GM23338 (cell line): ENCODE data around the gene ARID3B. TPM values are rescaled to one million over a fixed set of nuclear protein-coding genes. Genes with fewer than 3 reads are reported as not detected.

Experiments
- ATAC-seq: fragments of 200-7000 bp; cut with Tn5 transposase; 3 replicates; pipeline ENCODE4 v1.9.1; 2020
- DNase-seq: peaks from one replicate; pipeline ENCODE4 v3.0.0-alpha.2; 2015; ENCODE audit warnings: low spot score
- H2AFZ ChIP-seq: fragments of 200-600 bp; sonication (generic); 2 replicates; pipeline ENCODE4 v1.8.0; 2016; ENCODE audit warnings: antibody characterized with exemption, mild to moderate bottlenecking, moderate library complexity
- H3F3A ChIP-seq: fragments of 200-600 bp; sonication (generic); replicated peaks from 2 replicates; pipeline ENCODE4 v1.8.0; 2017; ENCODE audit warnings: antibody characterized with exemption, mixed run types, low read depth
- H3K27ac ChIP-seq: fragments of 200-600 bp; sonication (generic); 2 replicates; pipeline ENCODE4 v1.6.1; 2016; ENCODE audit warnings: low read depth
- H3K27me3 ChIP-seq: fragments of 200-600 bp; sonication (generic); 2 replicates; pipeline ENCODE4 v1.8.0; 2016; ENCODE audit warnings: mild to moderate bottlenecking, mixed run types, moderate library complexity; ENCODE audit not compliant: insufficient read depth
- H3K36me3 ChIP-seq: fragments of 200-600 bp; sonication (generic); 2 replicates; pipeline ENCODE4 v1.8.0; 2016; ENCODE audit warnings: mild to moderate bottlenecking; ENCODE audit not compliant: insufficient read depth
- H3K4me1 ChIP-seq: fragments of 200-600 bp; sonication (generic); 2 replicates; pipeline ENCODE4 v1.8.0; 2016; ENCODE audit warnings: mild to moderate bottlenecking, moderate library complexity; ENCODE audit not compliant: insufficient read depth
- H3K4me2 ChIP-seq: fragments of 200-600 bp; sonication (generic); 2 replicates; pipeline ENCODE4 v1.7.1; 2017; ENCODE audit warnings: mixed run types
- H3K4me3 ChIP-seq: fragments of 200-600 bp; sonication (generic); 2 replicates; pipeline ENCODE4 v1.6.1; 2016; ENCODE audit warnings: mixed run types
- H3K79me2 ChIP-seq: fragments of 200-600 bp; sonication (generic); replicated peaks from 2 replicates; pipeline ENCODE4 v1.8.0; 2017; ENCODE audit warnings: mild to moderate bottlenecking; ENCODE audit not compliant: insufficient read depth
- H3K9me2 ChIP-seq: fragments of 200-600 bp; sonication (generic); 2 replicates; pipeline ENCODE4 v1.8.0; 2017; ENCODE audit not compliant: insufficient read depth
- H4K20me1 ChIP-seq: fragments of 200-600 bp; sonication (generic); replicated peaks from 2 replicates; pipeline ENCODE4 v1.8.0; 2017; ENCODE audit warnings: mild to moderate bottlenecking; ENCODE audit not compliant: insufficient read depth
- H3K27ac Mint-ChIP-seq: 2 replicates; pipeline ENCODE4 v1.8.0; 2020; ENCODE audit warnings: inconsistent platforms, mild to moderate bottlenecking, moderate library complexity, mixed read lengths
- H3K27me3 Mint-ChIP-seq: 3 replicates; pipeline ENCODE4 v1.8.0; 2022; ENCODE audit warnings: low read depth, mild to moderate bottlenecking, moderate library complexity, mixed read lengths, inconsistent platforms; ENCODE audit not compliant: insufficient read depth, poor library complexity
- H3K36me3 Mint-ChIP-seq: 3 replicates; pipeline ENCODE4 v1.8.0; 2021; ENCODE audit warnings: low read depth, mild to moderate bottlenecking, inconsistent platforms, moderate library complexity, mixed read lengths
- H3K4me1 Mint-ChIP-seq: 3 replicates; pipeline ENCODE4 v1.8.0; 2020; ENCODE audit warnings: mild to moderate bottlenecking, inconsistent platforms, mixed read lengths
- H3K4me3 Mint-ChIP-seq: 3 replicates; pipeline ENCODE4 v1.8.0; 2021; ENCODE audit warnings: moderate library complexity, mild to moderate bottlenecking, inconsistent platforms, mixed read lengths
- H3K9me3 Mint-ChIP-seq: 3 replicates; pipeline ENCODE4 v1.8.0; 2020; ENCODE audit warnings: moderate library complexity, mild to moderate bottlenecking, inconsistent platforms, mixed read lengths
- CREB1 ChIP-seq: fragments of 250-450 bp; sonication (Bioruptor Pico); IDR thresholded peaks from 2 replicates; pipeline ENCODE4 v1.5.0; 2020; ENCODE audit warnings: low read depth, mild to moderate bottlenecking, moderate library complexity
- CTCF ChIP-seq, 2 experiments: fragments of 200-600 bp in 1 of 2; sonication (generic) in 1 of 2; conservative IDR thresholded peaks; 2 replicates each; pipeline versions ENCODE4 v1.5.1 to v1.6.1; 2016 to 2017; ENCODE audit warnings: antibody characterized with exemption in 2 of 2, low read depth in 2 of 2, mild to moderate bottlenecking in 2 of 2, moderate library complexity in 1 of 2
- EZH2 ChIP-seq: fragments of 200-600 bp; sonication (generic); IDR thresholded peaks from one replicate; pipeline ENCODE4 v1.8.0; 2017; ENCODE audit warnings: antibody characterized with exemption, mild to moderate bottlenecking, low read depth; ENCODE audit not compliant: unreplicated experiment
- EZH2phosphoT487 ChIP-seq: fragments of 200-600 bp; sonication (generic); IDR thresholded peaks from one replicate; pipeline ENCODE4 v1.8.1; 2018; ENCODE audit warnings: antibody characterized with exemption; ENCODE audit not compliant: unreplicated experiment
- JUNB ChIP-seq: IDR thresholded peaks from one replicate; pipeline ENCODE4 v1.6.1; 2016; ENCODE audit warnings: antibody characterized with exemption; ENCODE audit not compliant: unreplicated experiment
- NANOG ChIP-seq: IDR thresholded peaks from 2 replicates; pipeline ENCODE4 v1.6.1; 2016; ENCODE audit warnings: antibody characterized with exemption, borderline replicate concordance
- POLR2AphosphoS5 ChIP-seq: IDR thresholded peaks from 2 replicates; pipeline ENCODE4 v1.6.1; 2016; ENCODE audit warnings: antibody characterized with exemption, low read depth
- REST ChIP-seq: IDR thresholded peaks from one replicate; pipeline ENCODE4 v1.6.1; 2018; ENCODE audit warnings: antibody characterized with exemption; ENCODE audit not compliant: unreplicated experiment
- ZNF114 ChIP-seq: fragments of 250-450 bp; sonication (Bioruptor Pico); IDR thresholded peaks from 2 replicates; pipeline ENCODE4 v1.5.0; 2020; ENCODE audit warnings: mild to moderate bottlenecking, moderate library complexity
- ZNF331 ChIP-seq: fragments of 250-450 bp; sonication (Bioruptor Pico); IDR thresholded peaks from 2 replicates; pipeline ENCODE4 v1.5.0; 2020; ENCODE audit warnings: low read depth, mild to moderate bottlenecking, moderate library complexity
- polyA plus RNA-seq: library from polyadenylated mRNA; unstranded; fragments of >200 nt; fragmentation: Nextera tagmentation; extraction: Ambion mirVana; gene quantifications from 2 replicates; pipeline ENCODE4 v1.2.1, GENCODE V29; 2016
- total RNA-seq: library from RNA; depleted of rRNA; stranded (reverse); fragments of >200 nt; shearing (Covaris generic); gene quantifications from 2 replicates; pipeline ENCODE4 v1.2.3, GENCODE V29; 2014

The ARID3B gene
- total and polyA plus RNA-seq, 2 experiments from 2014 or later = 65.5 to 147 TPM

GRCh38 chr15:74604983-74605794 lies 64.2 kb downstream of the ARID3B start:
- Histone ChIP-seq H3K4me2 (no peak overlapping the region), H3K27ac (no peak overlapping the region), H2AFZ (no peak overlapping the region), H3K9me2 (no peaks in the 10 kb centered on the region), H4K20me1 (no peaks in the 10 kb centered on the region; the same call in 1 of the 2 replicates), H3K4me1 (no peaks in the 10 kb centered on the region), H3F3A (no peaks in the 10 kb centered on the region), H3K79me2 (no peaks in the 10 kb centered on the region), H3K36me3 (no peaks in the 10 kb centered on the region), H3K27me3 (peaks cover 3% of the 10 kb centered on the region; the same call in 1 of the 2 replicates), H3K4me3 (no peak overlapping the region)
- no peak for DNase-seq
- Mint-ChIP-seq H3K9me3 (no peaks in the 10 kb centered on the region), H3K4me3 (no peak overlapping the region; the same call in 2 of the 3 replicates), H3K27ac (no peak overlapping the region), H3K27me3 (peaks cover 7% of the 10 kb centered on the region), H3K36me3 (no peaks in the 10 kb centered on the region), H3K4me1 (peaks cover 2% of the 10 kb centered on the region; the same call in 1 of the 3 replicates)
- TF ChIP-seq JUNB (no peak), CTCF (conservative IDR thresholded peaks at IDR 0.05; ENCODE audit: low read depth in 2 of 2) (no peak), ZNF114 (CRISPR knock-in tag) (no peak), EZH2phosphoT487 (no peak), NANOG (no peak), CREB1 (CRISPR knock-in tag) (no peak), ZNF331 (CRISPR knock-in tag) (no peak), REST (no peak), POLR2AphosphoS5 (no peak), EZH2 (no peak)
- ATAC-seq = no peak
